K562 (cell line): ENCODE results near the gene SOSTDC1. TPM values are rescaled to one million over a fixed set of nuclear protein-coding genes. Genes with fewer than 3 reads are reported as not detected.

Source experiments
- ATF7 ChIP-seq: fragments of 450-650 bp; IDR thresholded peaks from 2 replicates; pipeline ENCODE4 v1.7.1; 2014; ENCODE audit warnings: mild to moderate bottlenecking, moderate library complexity
- BRCA1 ChIP-seq, 2 experiments: fragments of 450-650 bp in 1 of 2; sonication (generic) in 1 of 2; formaldehyde crosslinking in 1 of 2; IDR thresholded peaks; 2 replicates each; pipeline versions ENCODE4 v1.5.0 to v1.6.1; 2017 to 2020; ENCODE audit warnings: mild to moderate bottlenecking in 1 of 2, missing genetic modification reagents in 1 of 2
- CBX3 ChIP-seq, 2 experiments: IDR thresholded peaks; 1 replicate in 1 of 2; 2 replicates in 1 of 2; pipeline ENCODE4 v1.6.1; 2012; ENCODE audit warnings: inconsistent platforms in 2 of 2, low read length in 2 of 2, borderline replicate concordance in 1 of 2, control low read depth in 1 of 2
- CC2D1A ChIP-seq: fragments of 450-650 bp; IDR thresholded peaks from 2 replicates; pipeline ENCODE4 v1.6.1; 2017; ENCODE audit warnings: mild to moderate bottlenecking
- CTCFL ChIP-seq: IDR thresholded peaks from 2 replicates; pipeline ENCODE4 v1.6.1; 2011; ENCODE audit warnings: borderline replicate concordance, low read depth, mild to moderate bottlenecking, moderate library complexity, low read length; ENCODE audit not compliant: insufficient read depth, poor library complexity, severe bottlenecking
- DDX20 ChIP-seq: fragments of 450-650 bp; IDR thresholded peaks from 2 replicates; pipeline ENCODE4 v1.6.1; 2016; ENCODE audit warnings: missing genetic modification characterization, low read depth, mild to moderate bottlenecking, missing compliant biosample characterization, moderate library complexity
- ERF ChIP-seq: fragments of 450-650 bp; formaldehyde crosslinking; IDR thresholded peaks from 2 replicates; pipeline ENCODE4 v1.4.0; 2020; ENCODE audit warnings: mild to moderate bottlenecking, mixed read lengths
- FOS ChIP-seq: IDR thresholded peaks from 3 replicates; pipeline ENCODE4 v1.6.1; 2011; ENCODE audit not compliant: insufficient read length; ENCODE audit errors: extremely low read depth
- HBP1 ChIP-seq: fragments of 450-650 bp; formaldehyde crosslinking; IDR thresholded peaks from 2 replicates; pipeline ENCODE4 v1.4.0; 2022; ENCODE audit warnings: missing genetic modification characterization
- JUN ChIP-seq, 2 experiments: sonication (generic) in 1 of 2; formaldehyde crosslinking in 1 of 2; IDR thresholded peaks; 2 replicates each; pipeline versions ENCODE4 v1.6.1 to v1.8.0; 2012 to 2022; ENCODE audit warnings: borderline replicate concordance in 2 of 2, mild to moderate bottlenecking in 2 of 2, improper control_type of control experiment in 1 of 2, low read depth in 1 of 2, low read length in 1 of 2, missing genetic modification reagents in 1 of 2
- KLF6 ChIP-seq: fragments of 250-450 bp; sonication (Bioruptor Pico); IDR thresholded peaks from 2 replicates; pipeline ENCODE4 v1.4.0; 2020; ENCODE audit warnings: mild to moderate bottlenecking, moderate library complexity, borderline replicate concordance
- MCM3 ChIP-seq: fragments of 450-650 bp; IDR thresholded peaks from 2 replicates; pipeline ENCODE4 v1.6.1; 2016
- NFE2 ChIP-seq: IDR thresholded peaks from 2 replicates; pipeline ENCODE4 v1.6.1; 2014; ENCODE audit warnings: antibody characterized with exemption, low read depth
- NFIX ChIP-seq: fragments of 250-450 bp; sonication (Bioruptor Pico); IDR thresholded peaks from 2 replicates; pipeline ENCODE4 v1.4.0; 2020; ENCODE audit warnings: low read depth, mild to moderate bottlenecking, moderate library complexity
- POLR2B ChIP-seq: fragments of 450-650 bp; IDR thresholded peaks from 2 replicates; pipeline ENCODE4 v1.6.1; 2018; ENCODE audit warnings: low read depth; ENCODE audit not compliant: partially characterized antibody
- RBM25 ChIP-seq: fragments of 200-400 bp; formaldehyde crosslinking; IDR thresholded peaks from 2 replicates; pipeline ENCODE4 v1.6.1; 2018; ENCODE audit warnings: low read length, low read depth, moderate library complexity; ENCODE audit not compliant: severe bottlenecking
- SNIP1 ChIP-seq: fragments of 450-650 bp; IDR thresholded peaks from 2 replicates; pipeline ENCODE4 v1.7.1; 2017; ENCODE audit warnings: low read depth, mild to moderate bottlenecking
- SP2 ChIP-seq: IDR thresholded peaks from 2 replicates; pipeline ENCODE4 v1.6.1; 2011; ENCODE audit warnings: mild to moderate bottlenecking, low read depth, low read length, moderate library complexity; ENCODE audit not compliant: poor library complexity, severe bottlenecking; ENCODE audit errors: extremely low read depth
- TCF15 ChIP-seq: fragments of 250-450 bp; sonication (Bioruptor Pico); IDR thresholded peaks from 2 replicates; pipeline ENCODE4 v1.8.0; 2022; ENCODE audit warnings: moderate library complexity, mild to moderate bottlenecking, inconsistent platforms
- TRIM24 ChIP-seq, 2 experiments: fragments of 450-650 bp; IDR thresholded peaks; 2 replicates each; pipeline ENCODE4 v1.6.1; 2016
- ZNF311 ChIP-seq: fragments of 250-450 bp; sonication (Bioruptor Pico); IDR thresholded peaks from 2 replicates; pipeline ENCODE4 v1.4.0; 2020; ENCODE audit warnings: mild to moderate bottlenecking, moderate library complexity
- ZNF445 ChIP-seq: fragments of 250-450 bp; sonication (Bioruptor Pico); IDR thresholded peaks from 2 replicates; pipeline ENCODE4 v1.4.0; 2020; ENCODE audit warnings: low read depth, mild to moderate bottlenecking, moderate library complexity
- ZNF785 ChIP-seq: fragments of 250-450 bp; sonication (Bioruptor Pico); IDR thresholded peaks from 2 replicates; pipeline ENCODE4 v1.4.0; 2020; ENCODE audit warnings: mild to moderate bottlenecking
- polyA plus RNA-seq, 8 experiments: library from polyadenylated mRNA; depleted of rRNA in 4 of 8; stranded (reverse) in 5 of 8; unstranded in 3 of 8; fragments of >200 nt; fragmentation: Nextera tagmentation in 2 of 8; fragmentation: Illumina TruSeq in 1 of 8; extraction: Ambion mirVana in 2 of 8; extraction: Trizol in 1 of 8; gene quantifications; 2 replicates each; pipeline versions ENCODE4 v1.2.1 to v1.2.3, GENCODE V29; 2011 to 2014; ENCODE audit warnings: inconsistent platforms in 1 of 8, missing spikeins in 1 of 8
- total RNA-seq, 7 experiments: library from RNA; depleted of rRNA in 6 of 7; stranded (reverse); fragments of >200 nt in 6 of 7; fragmentation: Illumina TruSeq in 2 of 7; extraction: Trizol in 2 of 7; gene quantifications; 2 replicates each; pipeline versions ENCODE4 v1.2.1 to v1.2.3, GENCODE V29; 2011 to 2021; ENCODE audit warnings: low replicate concordance in 1 of 7

Gene SOSTDC1
- total and polyA plus RNA-seq, 9 of the 15 experiments (the other 6 are each of a cell fraction or from before 2014, with no cell fraction given): 8.3 to 48.6 (median 15.9) TPM

- TF ChIP-seq SP2 (no peak), DDX20 (tag) (no peak), CBX3 (IDR thresholded peaks at IDR 0.05; ENCODE audit: borderline replicate concordance in 1 of 2, low read length in 2 of 2) (no peak), NFE2 (peak; percentile 97), JUN (IDR thresholded peaks at IDR 0.05; ENCODE audit: borderline replicate concordance, low read depth, low read length) (peak; percentile 51; the same call in 1 of the 2 replicates), JUN (CRISPR knock-in tag; IDR thresholded peaks at IDR 0.05; ENCODE audit: borderline replicate concordance) (no peak), SNIP1 (no peak), FOS (no peak), ERF (CRISPR knock-in tag) (no peak), ZNF311 (no peak), ZNF785 (no peak), ATF7 (peak; percentile 52; the same call in 1 of the 2 replicates), BRCA1 (IDR thresholded peaks at IDR 0.05) (no peak), BRCA1 (CRISPR knock-in tag; IDR thresholded peaks at IDR 0.05) (no peak), CTCFL (no peak), TCF15 (CRISPR knock-in tag) (no peak), ZNF445 (no peak), CC2D1A (peak; percentile 35; the same call in 1 of the 2 replicates), RBM25 (no peak), KLF6 (CRISPR knock-in tag) (no peak), NFIX (CRISPR knock-in tag) (no peak), TRIM24 (IDR thresholded peaks at IDR 0.05) (peak; percentile 89 to 92), POLR2B (no peak), MCM3 (no peak), HBP1 (CRISPR knock-in tag) (no peak)
Observed at GRCh38 chr7:16416289-16417282, 49.0 kb downstream of the SOSTDC1 start (continued).
